ENCODE data around the gene ZBTB21.

DNA sequence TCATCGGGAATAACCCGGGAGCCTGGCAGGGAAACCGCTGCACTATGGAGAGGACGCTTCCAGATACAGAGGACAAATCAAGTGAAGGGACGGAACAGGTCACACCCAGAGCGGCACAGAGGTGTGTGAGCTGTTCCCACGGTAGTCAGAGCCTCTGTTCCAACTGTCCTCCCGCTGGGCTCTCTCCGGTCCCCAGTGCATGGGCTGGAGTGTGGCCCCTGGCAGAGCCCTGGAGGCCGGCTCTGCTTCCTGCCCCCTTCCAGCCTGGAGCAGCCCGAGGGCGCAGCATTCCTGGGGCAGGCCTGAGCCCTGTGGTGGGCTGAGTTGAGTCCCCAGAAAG, 11.9 kb upstream of the ZBTB21 start:
- TF ChIP-seq POLR2A (IDR thresholded peaks at IDR 0.05) = no peak
- TF ChIP-seq, protein P1, sequence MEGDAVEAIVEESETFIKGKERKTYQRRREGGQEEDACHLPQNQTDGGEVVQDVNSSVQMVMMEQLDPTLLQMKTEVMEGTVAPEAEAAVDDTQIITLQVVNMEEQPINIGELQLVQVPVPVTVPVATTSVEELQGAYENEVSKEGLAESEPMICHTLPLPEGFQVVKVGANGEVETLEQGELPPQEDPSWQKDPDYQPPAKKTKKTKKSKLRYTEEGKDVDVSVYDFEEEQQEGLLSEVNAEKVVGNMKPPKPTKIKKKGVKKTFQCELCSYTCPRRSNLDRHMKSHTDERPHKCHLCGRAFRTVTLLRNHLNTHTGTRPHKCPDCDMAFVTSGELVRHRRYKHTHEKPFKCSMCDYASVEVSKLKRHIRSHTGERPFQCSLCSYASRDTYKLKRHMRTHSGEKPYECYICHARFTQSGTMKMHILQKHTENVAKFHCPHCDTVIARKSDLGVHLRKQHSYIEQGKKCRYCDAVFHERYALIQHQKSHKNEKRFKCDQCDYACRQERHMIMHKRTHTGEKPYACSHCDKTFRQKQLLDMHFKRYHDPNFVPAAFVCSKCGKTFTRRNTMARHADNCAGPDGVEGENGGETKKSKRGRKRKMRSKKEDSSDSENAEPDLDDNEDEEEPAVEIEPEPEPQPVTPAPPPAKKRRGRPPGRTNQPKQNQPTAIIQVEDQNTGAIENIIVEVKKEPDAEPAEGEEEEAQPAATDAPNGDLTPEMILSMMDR (IDR thresholded peaks at IDR 0.05) = no peak
